Fibroblast of lung (primary cell): Measurements from ENCODE around the gene SLC38A1. TPM values are rescaled to one million over a fixed set of nuclear protein-coding genes. Genes with fewer than 3 reads are reported as not detected.

Experiments used
- DNase-seq, 2 donors: peaks; one replicate each; pipeline versions ENCODE4 v3.0.0 to v3.0.0-alpha.2; 2010; ENCODE audit warnings: low read depth in 2 of 2
- H2AFZ ChIP-seq: 2 replicates; pipeline ENCODE4 v1.5.1; 2012; ENCODE audit warnings: low read length, control low read depth, inconsistent platforms
- H3K27ac ChIP-seq: 2 replicates; pipeline ENCODE4 v1.5.1; 2011; ENCODE audit warnings: low read length, control low read depth; ENCODE audit not compliant: insufficient read depth
- H3K27me3 ChIP-seq: 2 replicates; pipeline ENCODE4 v1.5.1; 2011; ENCODE audit warnings: mild to moderate bottlenecking, low read length; ENCODE audit not compliant: control insufficient read depth, insufficient read depth
- H3K36me3 ChIP-seq: 2 replicates; pipeline ENCODE4 v1.5.1; 2011; ENCODE audit warnings: low read length; ENCODE audit not compliant: control insufficient read depth, insufficient read depth
- H3K4me1 ChIP-seq: 2 replicates; pipeline ENCODE4 v1.5.1; 2011; ENCODE audit warnings: low read length; ENCODE audit not compliant: control insufficient read depth, insufficient read depth; ENCODE audit errors: extremely low read depth
- H3K4me2 ChIP-seq: 2 replicates; pipeline ENCODE4 v1.5.1; 2011; ENCODE audit warnings: low read length, control low read depth; ENCODE audit not compliant: insufficient read depth; ENCODE audit errors: extremely low read depth
- H3K4me3 ChIP-seq, 4 experiments: fragments of 200-600 bp in 1 of 4; sonication (generic) in 1 of 4; replicated peaks in 1 of 4; 2 replicates each; pipeline ENCODE4 v1.5.1; 2011 to 2016; ENCODE audit warnings: low read length in 4 of 4, low read depth in 3 of 4, mild to moderate bottlenecking in 3 of 4, control low read depth in 2 of 4, inconsistent platforms in 1 of 4, mixed read lengths in 1 of 4; ENCODE audit not compliant: insufficient read depth in 1 of 4; ENCODE audit errors: control extremely low read depth in 1 of 4
- H3K79me2 ChIP-seq: 2 replicates; pipeline ENCODE4 v1.5.1; 2012; ENCODE audit warnings: mild to moderate bottlenecking, low read length, inconsistent platforms; ENCODE audit not compliant: control insufficient read depth, insufficient read depth
- H3K9ac ChIP-seq: 2 replicates; pipeline ENCODE4 v1.5.1; 2011; ENCODE audit warnings: mild to moderate bottlenecking, low read length, control low read depth; ENCODE audit not compliant: insufficient read depth
- H3K9me3 ChIP-seq: 2 replicates; pipeline ENCODE4 v1.5.1; 2012; ENCODE audit warnings: low read depth, low read length; ENCODE audit not compliant: control insufficient read depth, insufficient read depth
- H4K20me1 ChIP-seq: 2 replicates; pipeline ENCODE4 v1.5.1; 2011; ENCODE audit warnings: low read length; ENCODE audit not compliant: control insufficient read depth, insufficient read depth; ENCODE audit errors: extremely low read depth
- CTCF ChIP-seq, 2 donors: IDR thresholded peaks in 1 of 2; conservative IDR thresholded peaks in 1 of 2; 1 replicate in 1 of 2; 2 replicates in 1 of 2; pipeline ENCODE4 v1.5.1; 2011 to 2012; ENCODE audit warnings: low read length in 2 of 2, control low read depth in 1 of 2, inconsistent platforms in 1 of 2, low read depth in 1 of 2, mild to moderate bottlenecking in 1 of 2
- EZH2 ChIP-seq: IDR thresholded peaks from 2 replicates; pipeline ENCODE4 v1.5.1; 2012; ENCODE audit warnings: low read length, control low read depth, mild to moderate bottlenecking; ENCODE audit errors: missing control alignments
- polyA plus RNA-seq, 2 donors: library from polyadenylated mRNA; depleted of rRNA in 1 of 2; stranded (reverse) in 1 of 2; unstranded in 1 of 2; fragments of >200 nt; gene quantifications; 2 replicates each; pipeline ENCODE4 v1.2.1, GENCODE V29; 2011 to 2012; ENCODE audit warnings: missing spikeins in 1 of 2
- total RNA-seq: library from RNA; depleted of rRNA; stranded (reverse); fragments of >200 nt; gene quantifications from 2 replicates; pipeline ENCODE4 v1.2.1, GENCODE V29; 2014

Gene SLC38A1
- total and polyA plus RNA-seq, 2 donors (not counting 1 experiment from before 2014, with no cell fraction given), result 24.3 to 88.8 TPM

- no peak overlapping the region for H2AFZ ChIP-seq
- no peaks in the 10 kb centered on the region for H3K4me1 ChIP-seq
- no peaks in the 10 kb centered on the region for H4K20me1 ChIP-seq
- no peaks in the 10 kb centered on the region for H3K27me3 ChIP-seq
- H3K36me3 ChIP-seq, result peaks cover 2% of the 10 kb centered on the region
- H3K27ac ChIP-seq, result no peak overlapping the region
- no peak for TF ChIP-seq EZH2
- TF ChIP-seq CTCF (conservative IDR thresholded peaks at IDR 0.05 in 1 of 2, IDR thresholded peaks at IDR 0.05 in 1 of 2; ENCODE audit: low read depth in 1 of 2, low read length in 2 of 2), result no peak
- no peak overlapping the region for H3K4me3 ChIP-seq
- H3K4me2 ChIP-seq, result no peak overlapping the region
- H3K79me2 ChIP-seq, result no peaks in the 10 kb centered on the region
- no peak for DNase-seq
- no peak overlapping the region for H3K9ac ChIP-seq
- no peaks in the 10 kb centered on the region for H3K9me3 ChIP-seq
These were observed 67.5 kb downstream of the SLC38A1 start for GRCh38 chr12:46201284-46201789.

GRCh38 chr12:46200551-46200950 is 68.3 kb downstream of the SLC38A1 start:
- no peaks in the 10 kb centered on the region for H3K79me2 ChIP-seq
- peaks cover 3% of the 10 kb centered on the region for H3K36me3 ChIP-seq
- no peaks in the 10 kb centered on the region for H3K4me1 ChIP-seq
- no peak overlapping the region for H3K27ac ChIP-seq
- H2AFZ ChIP-seq, result no peak overlapping the region
- no peak for TF ChIP-seq CTCF (conservative IDR thresholded peaks at IDR 0.05 in 1 of 2, IDR thresholded peaks at IDR 0.05 in 1 of 2; ENCODE audit: low read depth in 1 of 2, low read length in 2 of 2)
- TF ChIP-seq EZH2, result no peak
- H3K27me3 ChIP-seq, result no peaks in the 10 kb centered on the region
- no peak overlapping the region for H3K4me3 ChIP-seq
- no peaks in the 10 kb centered on the region for H4K20me1 ChIP-seq
- H3K9ac ChIP-seq, result no peak overlapping the region
- no peak for DNase-seq
- no peaks in the 10 kb centered on the region for H3K9me3 ChIP-seq
- H3K4me2 ChIP-seq, result no peak overlapping the region

- Histone ChIP-seq H3K9ac (no peak overlapping the region), H3K27me3 (no peaks in the 10 kb centered on the region), H4K20me1 (no peaks in the 10 kb centered on the region), H3K4me3 (no peak overlapping the region), H3K79me2 (no peaks in the 10 kb centered on the region), H3K27ac (no peak overlapping the region), H3K4me1 (no peaks in the 10 kb centered on the region), H3K4me2 (no peak overlapping the region), H3K36me3 (peaks cover 5% of the 10 kb centered on the region), H3K9me3 (no peaks in the 10 kb centered on the region), H2AFZ (no peak overlapping the region)
- DNase-seq, result no peak
- TF ChIP-seq CTCF (conservative IDR thresholded peaks at IDR 0.05 in 1 of 2, IDR thresholded peaks at IDR 0.05 in 1 of 2; ENCODE audit: low read depth in 1 of 2, low read length in 2 of 2) (no peak), EZH2 (no peak)
These were observed 69.9 kb downstream of the SLC38A1 start for GRCh38 chr12:46198913-46199312.
